Measurements from ENCODE around the gene GDA. TPM values are rescaled to one million over a fixed set of nuclear protein-coding genes. Genes with fewer than 3 reads are reported as not detected.

Gene GDA
- total RNA-seq, 1 experiment from 2014 or later, result 142 TPM

DNA sequence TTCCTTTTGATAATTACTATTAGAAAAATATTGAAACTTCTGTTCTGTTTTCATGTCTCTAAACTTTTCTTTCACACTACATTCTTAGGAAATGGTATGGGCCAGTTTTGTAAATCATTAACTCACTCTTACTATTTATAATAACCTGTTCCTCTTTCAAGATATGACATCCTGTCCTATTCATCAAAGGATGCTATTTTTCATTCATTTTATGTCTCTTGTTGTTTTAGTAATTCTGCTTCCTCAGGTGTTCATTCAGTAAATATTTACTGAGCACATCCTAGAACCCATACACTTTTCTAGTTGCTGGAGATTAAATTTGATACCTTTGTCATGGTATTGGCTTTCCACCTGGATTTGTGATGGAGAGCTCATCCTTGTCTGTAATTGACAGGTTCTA, 58.0 kb downstream of the GDA start:
- no peak for DNase-seq
- Histone ChIP-seq H3K79me2 (ENCODE audit: low read depth) (no peaks in the 10 kb centered on the region), H3K4me2 (no peak overlapping the region), H3F3A (ENCODE audit: insufficient read depth, low read depth) (no peaks in the 10 kb centered on the region; the same call in 1 of the 2 replicates), H3K4me3 (no peak overlapping the region), H3K27me3 (ENCODE audit: insufficient read depth, low read depth) (no peaks in the 10 kb centered on the region), H3K27ac (no peak overlapping the region), H3K9me2 (ENCODE audit: insufficient read depth) (no peaks in the 10 kb centered on the region), H3K9me3 (ENCODE audit: insufficient read depth, low read depth) (no peaks in the 10 kb centered on the region), H3K36me3 (ENCODE audit: low read depth) (peaks cover 5% of the 10 kb centered on the region; the same call in 1 of the 2 replicates), H2AFZ (no peak overlapping the region), H4K20me1 (ENCODE audit: insufficient read depth) (no peaks in the 10 kb centered on the region), H3K4me1 (replicated peaks; ENCODE audit: insufficient read depth) (no peaks in the 10 kb centered on the region)
- POLR2A ChIA-PET (ENCODE audit: unreplicated experiment), result no interaction called here
- intact Hi-C loops (cut with micrococcal nuclease; ENCODE audit: unreplicated experiment), result no loop called here
- TF ChIP-seq EZH2 (IDR thresholded peaks at IDR 0.05; ENCODE audit: low read depth), result no peak
- TF ChIP-seq, protein P1, sequence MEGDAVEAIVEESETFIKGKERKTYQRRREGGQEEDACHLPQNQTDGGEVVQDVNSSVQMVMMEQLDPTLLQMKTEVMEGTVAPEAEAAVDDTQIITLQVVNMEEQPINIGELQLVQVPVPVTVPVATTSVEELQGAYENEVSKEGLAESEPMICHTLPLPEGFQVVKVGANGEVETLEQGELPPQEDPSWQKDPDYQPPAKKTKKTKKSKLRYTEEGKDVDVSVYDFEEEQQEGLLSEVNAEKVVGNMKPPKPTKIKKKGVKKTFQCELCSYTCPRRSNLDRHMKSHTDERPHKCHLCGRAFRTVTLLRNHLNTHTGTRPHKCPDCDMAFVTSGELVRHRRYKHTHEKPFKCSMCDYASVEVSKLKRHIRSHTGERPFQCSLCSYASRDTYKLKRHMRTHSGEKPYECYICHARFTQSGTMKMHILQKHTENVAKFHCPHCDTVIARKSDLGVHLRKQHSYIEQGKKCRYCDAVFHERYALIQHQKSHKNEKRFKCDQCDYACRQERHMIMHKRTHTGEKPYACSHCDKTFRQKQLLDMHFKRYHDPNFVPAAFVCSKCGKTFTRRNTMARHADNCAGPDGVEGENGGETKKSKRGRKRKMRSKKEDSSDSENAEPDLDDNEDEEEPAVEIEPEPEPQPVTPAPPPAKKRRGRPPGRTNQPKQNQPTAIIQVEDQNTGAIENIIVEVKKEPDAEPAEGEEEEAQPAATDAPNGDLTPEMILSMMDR (conservative IDR thresholded peaks at IDR 0.05), result no peak
- no TSS peak for BruUV-seq (replicated peaks)
- CTCF ChIA-PET, result no interaction called here

GRCh38 chr9:72210522-72210921, 61.3 kb downstream of the GDA start:
- Histone ChIP-seq H3K27ac (no peak overlapping the region), H4K20me1 (ENCODE audit: insufficient read depth) (no peaks in the 10 kb centered on the region), H3K27me3 (ENCODE audit: insufficient read depth, low read depth) (no peaks in the 10 kb centered on the region), H3K4me3 (no peak overlapping the region), H3K9me2 (ENCODE audit: insufficient read depth) (no peaks in the 10 kb centered on the region), H3K9me3 (ENCODE audit: insufficient read depth, low read depth) (no peaks in the 10 kb centered on the region), H3K79me2 (ENCODE audit: low read depth) (no peaks in the 10 kb centered on the region), H3K4me1 (replicated peaks; ENCODE audit: insufficient read depth) (no peaks in the 10 kb centered on the region), H3F3A (ENCODE audit: insufficient read depth, low read depth) (no peaks in the 10 kb centered on the region; the same call in 1 of the 2 replicates), H3K4me2 (no peak overlapping the region), H2AFZ (no peak overlapping the region), H3K36me3 (ENCODE audit: low read depth) (peaks cover 5% of the 10 kb centered on the region; the same call in 1 of the 2 replicates)
- intact Hi-C loops (cut with micrococcal nuclease; ENCODE audit: unreplicated experiment), result no loop called here
- no peak for TF ChIP-seq EZH2 (IDR thresholded peaks at IDR 0.05; ENCODE audit: low read depth)
- TF ChIP-seq, protein P1 (conservative IDR thresholded peaks at IDR 0.05), result no peak
- no TSS peak for BruUV-seq (replicated peaks)
- POLR2A ChIA-PET (ENCODE audit: unreplicated experiment), result interaction anchor here (0.5 kb wide), 1 partner anchor 162 kb away, joined by 10 read pairs; no protein-coding TSS in a partner anchor
- DNase-seq, result no peak
- CTCF ChIA-PET, result no interaction called here

DNA sequence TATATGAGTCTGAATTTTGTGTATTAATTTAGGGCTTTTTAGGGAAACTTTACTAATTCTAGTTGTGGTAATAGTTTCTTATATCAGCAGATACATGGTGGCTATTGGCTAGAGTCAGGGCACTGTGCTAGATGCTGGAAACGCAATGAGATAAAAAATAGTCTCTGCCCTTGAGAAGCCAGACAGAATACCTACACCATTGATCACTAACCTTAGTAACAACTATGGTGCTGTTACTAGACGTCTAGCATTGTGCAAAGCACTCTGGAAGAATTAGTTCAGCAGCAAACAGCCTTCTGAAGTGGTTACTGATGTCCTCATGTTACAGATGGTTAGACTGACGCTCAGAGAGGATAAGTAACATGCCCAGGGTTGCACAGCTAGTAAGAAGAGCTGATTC, 61.8 kb downstream of the GDA start:
- Histone ChIP-seq H4K20me1 (ENCODE audit: insufficient read depth) (no peaks in the 10 kb centered on the region), H3K27ac (no peak overlapping the region), H3K9me2 (ENCODE audit: insufficient read depth) (no peaks in the 10 kb centered on the region), H3K4me3 (no peak overlapping the region), H3F3A (ENCODE audit: insufficient read depth, low read depth) (no peaks in the 10 kb centered on the region; the same call in 1 of the 2 replicates), H3K79me2 (ENCODE audit: low read depth) (no peaks in the 10 kb centered on the region), H2AFZ (no peak overlapping the region), H3K4me1 (replicated peaks; ENCODE audit: insufficient read depth) (no peaks in the 10 kb centered on the region), H3K27me3 (ENCODE audit: insufficient read depth, low read depth) (no peaks in the 10 kb centered on the region), H3K9me3 (ENCODE audit: insufficient read depth, low read depth) (no peaks in the 10 kb centered on the region), H3K36me3 (ENCODE audit: low read depth) (peaks cover 5% of the 10 kb centered on the region; the same call in 1 of the 2 replicates), H3K4me2 (no peak overlapping the region)
- POLR2A ChIA-PET (ENCODE audit: unreplicated experiment), result no interaction called here
- intact Hi-C loops (cut with micrococcal nuclease; ENCODE audit: unreplicated experiment), result no loop called here
- TF ChIP-seq EZH2 (IDR thresholded peaks at IDR 0.05; ENCODE audit: low read depth), result no peak
- TF ChIP-seq, protein P1 (conservative IDR thresholded peaks at IDR 0.05), result no peak
- DNase-seq, result no peak
- CTCF ChIA-PET, result no interaction called here
- BruUV-seq (replicated peaks), result no TSS peak
